Heart left ventricle (tissue), 16 donors: ENCODE results near the gene ENPP6. TPM values are rescaled to one million over a fixed set of nuclear protein-coding genes. Genes with fewer than 3 reads are reported as not detected.

Experiments used
- ATAC-seq, 4 donors: fragments of 200-7000 bp; cut with Tn5 transposase; one replicate each; pipeline ENCODE4 v1.9.1; 2020 to 2022; ENCODE audit warnings: moderate library complexity in 4 of 4, mild to moderate bottlenecking in 3 of 4, moderate number of reproducible peaks in 1 of 4
- DNase-seq, 5 donors: peaks; one replicate each; pipeline ENCODE4 v3.0.0-alpha.2; 2020
- H3K27ac ChIP-seq, 12 donors: fragments of 200-600 bp; sonication (generic) in 4 of 12; one replicate each; pipeline versions ENCODE4 v1.5.0 to v1.8.0; 2016 to 2022; ENCODE audit warnings: mild to moderate bottlenecking in 2 of 12
- H3K27me3 ChIP-seq, 9 donors: fragments of 200-600 bp; sonication (generic) in 2 of 9; one replicate each; pipeline versions ENCODE4 v1.5.1 to v1.8.0; 2016 to 2022; ENCODE audit warnings: mild to moderate bottlenecking in 3 of 9
- H3K36me3 ChIP-seq, 9 donors: fragments of 200-600 bp; sonication (generic) in 2 of 9; one replicate each; pipeline versions ENCODE4 v1.5.0 to v1.8.0; 2018 to 2022; ENCODE audit warnings: mild to moderate bottlenecking in 2 of 9
- H3K4me1 ChIP-seq, 12 donors: fragments of 200-600 bp; sonication (generic) in 4 of 12; one replicate each; pipeline versions ENCODE4 v1.5.0 to v1.8.0; 2016 to 2022; ENCODE audit warnings: mild to moderate bottlenecking in 3 of 12
- H3K4me3 ChIP-seq, 12 donors: fragments of 200-600 bp; sonication (generic) in 4 of 12; one replicate each; pipeline versions ENCODE4 v1.5.0 to v1.8.0; 2017 to 2022; ENCODE audit warnings: mild to moderate bottlenecking in 9 of 12, moderate library complexity in 4 of 12
- H3K9me3 ChIP-seq, 12 donors: fragments of 200-600 bp; sonication (generic) in 4 of 12; one replicate each; pipeline versions ENCODE4 v1.5.0 to v1.8.0; 2016 to 2022; ENCODE audit warnings: mild to moderate bottlenecking in 1 of 12
- POLR2A ChIP-seq, 2 donors: fragments of 450-650 bp; IDR thresholded peaks; one replicate each; pipeline ENCODE4 v1.6.1; 2017; ENCODE audit warnings: antibody characterized with exemption in 2 of 2, mild to moderate bottlenecking in 2 of 2, moderate library complexity in 2 of 2
- WGBS, 4 donors: extraction: QIAGEN DNeasy Blood & Tissue Kit in 2 of 4; methylation state at CpG; one replicate each; pipeline versions ENCODE4 v1.1.5 to v1.1.7; 2013 to 2018; 5-methylcytosine and 5-hydroxymethylcytosine counted together
- intact Hi-C, 10 donors: fragments of 100-400 bp; cut with DNase I; formaldehyde crosslinking; loops; one replicate each; pipeline versions ENCODE4 v1.11.1 to v1.14.2; 2022
- polyA plus RNA-seq, 2 donors: library from polyadenylated mRNA; stranded (reverse); fragments of 200-250 nt; gene quantifications; one replicate each; pipeline ENCODE4 v1.2.3, GENCODE V29; 2013
- total RNA-seq, 9 donors: library from RNA; depleted of rRNA in 2 of 9; stranded (reverse); fragments of >200 nt in 2 of 9; fragmentation: NEBNext Ultra II Directional in 3 of 9; extraction: Animal tissue kit (Norgen Biotek cat#: 25700) in 3 of 9; gene quantifications; one replicate each; pipeline versions ENCODE4 v1.1.0 to v1.2.4, GENCODE V29; 2016 to 2023
- TF ChIP-seq, protein P1 (sequence below), 12 donors: fragments of 200-600 bp; sonication (generic) in 4 of 12; IDR thresholded peaks; one replicate each; pipeline versions ENCODE4 v1.5.0 to v1.8.0; 2018 to 2022; ENCODE audit warnings: antibody characterized with exemption in 12 of 12, mild to moderate bottlenecking in 5 of 12
- donor health status: ischemic (EF 13 %, LVEDD 7.1; RV severe dilation, severe dysfunction).
- donor health status: healthy with polysubstance abuse.
- donor health status: DM: no; HTN: yes; CAD: no.
- donor health status: DM: no; HTN: no; CAD: no.
- donor health status: ischemic (EF 25% LVEDD 6.9; RV normal size, moderate dysfunction).
- donor health status: ischemic (EF 25% LVEDD 5.7; RV mildly dilated, moderate dysfunction).
- donor health status: healthy.
- donor health status: DM: yes; HTN: yes; CAD: no.
- donor health status: ischemic (EF 35%, LVEDD 5.7; RV mildly dilated, moderate dysfunction).
- donor health status: nonischemic (EF 11% LVEDD 7.7; RV severe dilation, severe dysfunction).
- donor health status: DM: yes; HTN: yes; CAD: no.
- donor health status: PGD.
- donor health status: ischemic (EF 29% LVEDD 5.4; RV normal size, mild dysfunction).
- donor health status: nonischemic (EF 23%, LVEDD 6.1; RV moderate dilation, normal function).

Gene ENPP6
- total and polyA plus RNA-seq, 11 donors = 0.03 to 0.35 (median 0.19) TPM; not detected in 2

DNA sequence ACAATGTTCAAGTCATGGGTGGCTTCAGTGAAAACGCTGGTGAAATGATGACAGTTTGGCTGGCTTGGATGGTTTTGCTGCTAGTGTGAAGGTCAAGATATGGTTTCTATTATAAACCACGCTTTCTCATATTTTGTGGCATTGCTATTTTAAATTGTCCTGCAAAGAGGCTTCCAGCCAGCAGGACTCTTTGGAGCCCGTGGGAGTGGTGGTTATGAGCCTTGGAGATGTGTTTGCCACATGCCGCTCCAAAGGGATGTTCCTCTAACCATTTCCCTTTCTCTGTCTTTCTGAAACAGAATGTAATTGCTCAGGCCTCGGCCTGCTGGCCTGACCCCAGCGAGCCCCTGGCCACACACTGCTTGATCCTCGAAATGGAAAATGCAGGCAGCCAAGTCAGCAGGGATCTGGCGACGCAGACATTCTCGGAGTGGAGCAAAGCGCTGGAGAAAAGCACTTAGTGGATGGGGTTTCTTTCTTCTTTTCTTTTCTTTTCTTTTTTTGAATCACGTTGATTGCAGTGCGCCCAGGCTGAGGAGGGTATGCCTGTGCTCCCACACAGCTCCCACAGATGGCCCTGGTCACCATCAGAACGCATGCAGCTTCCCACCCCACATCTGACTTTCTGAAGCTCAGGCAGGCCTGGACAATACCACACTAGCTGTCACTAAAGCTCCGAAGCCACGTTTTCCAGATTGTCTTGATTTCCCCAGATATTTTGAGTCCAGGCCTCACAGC, 114.0 kb downstream of the ENPP6 start:
- Histone ChIP-seq H3K27me3 (no peaks in the 10 kb centered on the region), H3K4me1 (peaks cover 0 to 30% (median 9%) of the 10 kb centered on the region in 12 donors), H3K36me3 (no peaks in the 10 kb centered on the region), H3K4me3 (peak overlapping the region in 1 of 12 donors; percentile 3), H3K27ac (peak overlapping the region in 3 of 12 donors; percentile 24 to 34 (median 24)), H3K9me3 (no peaks in the 10 kb centered on the region)
- intact Hi-C loops = loop anchor here in 7 of 10 donors (1.0 to 10.0 kb wide), 7 partner anchors 59 to 379 kb away; partner anchors contain the start of gene STOX2 (in 2 of the 7)
- ATAC-seq (peak; percentile 25 to 47 (median 33)), DNase-seq (peak in 1 of 5 donors; percentile 29)
- TF ChIP-seq, protein P1, sequence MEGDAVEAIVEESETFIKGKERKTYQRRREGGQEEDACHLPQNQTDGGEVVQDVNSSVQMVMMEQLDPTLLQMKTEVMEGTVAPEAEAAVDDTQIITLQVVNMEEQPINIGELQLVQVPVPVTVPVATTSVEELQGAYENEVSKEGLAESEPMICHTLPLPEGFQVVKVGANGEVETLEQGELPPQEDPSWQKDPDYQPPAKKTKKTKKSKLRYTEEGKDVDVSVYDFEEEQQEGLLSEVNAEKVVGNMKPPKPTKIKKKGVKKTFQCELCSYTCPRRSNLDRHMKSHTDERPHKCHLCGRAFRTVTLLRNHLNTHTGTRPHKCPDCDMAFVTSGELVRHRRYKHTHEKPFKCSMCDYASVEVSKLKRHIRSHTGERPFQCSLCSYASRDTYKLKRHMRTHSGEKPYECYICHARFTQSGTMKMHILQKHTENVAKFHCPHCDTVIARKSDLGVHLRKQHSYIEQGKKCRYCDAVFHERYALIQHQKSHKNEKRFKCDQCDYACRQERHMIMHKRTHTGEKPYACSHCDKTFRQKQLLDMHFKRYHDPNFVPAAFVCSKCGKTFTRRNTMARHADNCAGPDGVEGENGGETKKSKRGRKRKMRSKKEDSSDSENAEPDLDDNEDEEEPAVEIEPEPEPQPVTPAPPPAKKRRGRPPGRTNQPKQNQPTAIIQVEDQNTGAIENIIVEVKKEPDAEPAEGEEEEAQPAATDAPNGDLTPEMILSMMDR (IDR thresholded peaks at IDR 0.05) = no peak
- TF ChIP-seq POLR2A (IDR thresholded peaks at IDR 0.05) = no peak
- WGBS, 4 donors = 33 to 42% (median 38%) methylated on average over 16 of the region's 16 CpGs

DNA sequence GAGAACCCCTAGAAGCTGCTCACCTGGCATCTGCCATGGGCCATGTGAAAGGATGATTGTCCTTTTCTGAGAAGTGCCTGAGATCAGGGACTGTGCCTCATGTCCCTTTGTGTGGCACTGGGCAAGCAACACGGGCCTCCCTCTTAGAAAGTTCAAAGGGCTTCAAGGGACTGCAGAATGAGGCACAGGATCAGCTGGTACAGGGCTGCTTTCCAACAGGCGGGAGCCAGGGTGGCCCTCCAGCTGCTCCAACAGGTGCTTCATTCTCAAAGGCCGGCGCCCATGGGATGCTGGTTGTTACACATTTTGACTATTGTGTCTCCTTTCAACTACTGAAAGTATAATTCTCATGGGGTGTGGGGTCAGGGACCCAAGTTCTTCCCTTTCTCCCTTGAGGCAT, 114.7 kb downstream of the ENPP6 start:
- no peak for DNase-seq
- Histone ChIP-seq H3K27me3 (no peaks in the 10 kb centered on the region), H3K4me3 (no peak overlapping the region), H3K36me3 (no peaks in the 10 kb centered on the region), H3K27ac (no peak overlapping the region), H3K4me1 (peaks cover 0 to 30% (median 9%) of the 10 kb centered on the region in 12 donors), H3K9me3 (no peaks in the 10 kb centered on the region)
- WGBS, 4 donors = 79 to 94% (median 91%) methylated on average over 1 to 4 of the region's 4 CpGs
- intact Hi-C loops = loop anchor here in 7 of 10 donors (1.0 to 10.0 kb wide), 6 partner anchors 59 to 378 kb away; partner anchors contain the start of gene STOX2 (in 2 of the 7)
- TF ChIP-seq, protein P1 (IDR thresholded peaks at IDR 0.05) = no peak
- no peak for TF ChIP-seq POLR2A (IDR thresholded peaks at IDR 0.05)
- no peak for ATAC-seq

DNA sequence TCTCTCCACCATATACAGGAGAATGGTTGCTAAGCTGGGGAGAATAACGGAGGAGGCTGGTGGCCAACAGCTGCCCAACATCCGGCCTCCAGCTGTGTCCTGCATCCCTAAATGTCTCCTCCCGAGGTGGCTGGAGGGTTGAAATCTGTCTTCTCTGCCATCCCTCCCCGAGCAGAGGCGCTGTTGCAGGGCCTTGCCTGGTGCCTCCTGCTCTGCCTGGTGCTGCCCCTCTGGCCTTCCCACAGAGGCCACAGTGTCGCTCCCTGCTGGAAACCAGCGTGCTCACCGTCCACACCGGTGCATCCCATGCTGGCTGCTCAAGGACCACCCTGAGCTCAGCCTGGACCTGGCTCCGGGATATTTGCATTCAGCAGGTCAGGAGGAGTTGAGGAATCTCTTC, 115.2 kb downstream of the ENPP6 start:
- TF ChIP-seq, protein P1 (IDR thresholded peaks at IDR 0.05) = no peak
- TF ChIP-seq POLR2A (IDR thresholded peaks at IDR 0.05) = no peak
- H3K4me3 ChIP-seq = no peak overlapping the region
- peaks cover 0 to 30% (median 9%) of the 10 kb centered on the region in 12 donors for H3K4me1 ChIP-seq
- H3K27ac ChIP-seq = no peak overlapping the region
- H3K27me3 ChIP-seq = no peaks in the 10 kb centered on the region
- ATAC-seq = no peak
- no peaks in the 10 kb centered on the region for H3K9me3 ChIP-seq
- DNase-seq = no peak
- H3K36me3 ChIP-seq = no peaks in the 10 kb centered on the region
- intact Hi-C loops = loop anchor here in 7 of 10 donors (5.0 to 10.0 kb wide), 5 partner anchors 60 to 378 kb away; partner anchors contain the start of gene STOX2 (in 1 of the 7)
- WGBS, 4 donors = 90 to 98% (median 95%) methylated on average over 10 of the region's 10 CpGs

DNA sequence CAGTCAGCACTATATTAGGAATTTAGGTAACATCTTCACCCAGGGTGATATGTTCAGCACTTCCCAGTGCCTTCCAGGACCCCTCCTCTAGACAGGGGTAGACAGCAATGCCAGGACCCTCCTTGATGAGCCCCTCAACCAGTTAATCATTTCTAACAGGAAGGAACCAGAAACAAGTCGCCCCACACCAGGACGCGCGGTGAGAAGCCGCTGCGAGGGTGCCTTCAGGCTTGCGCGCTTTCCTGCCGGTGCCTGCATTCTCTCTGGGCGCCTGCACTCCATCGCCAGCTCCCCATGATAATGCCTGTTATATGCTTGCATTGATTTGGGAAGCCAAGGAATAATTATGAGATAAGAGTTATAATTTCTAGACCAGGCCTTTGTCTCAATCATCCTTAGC, 116.0 kb downstream of the ENPP6 start:
- peaks cover 0 to 33% (median 11%) of the 10 kb centered on the region in 12 donors for H3K4me1 ChIP-seq
- H3K27ac ChIP-seq = no peak overlapping the region
- intact Hi-C loops = loop anchor here in 8 of 10 donors (2.0 to 10.0 kb wide), 6 partner anchors 61 to 377 kb away; partner anchors contain the start of gene STOX2 (in 1 of the 8)
- DNase-seq = no peak
- H3K36me3 ChIP-seq = no peaks in the 10 kb centered on the region
- no peaks in the 10 kb centered on the region for H3K9me3 ChIP-seq
- no peaks in the 10 kb centered on the region for H3K27me3 ChIP-seq
- H3K4me3 ChIP-seq = no peak overlapping the region
- TF ChIP-seq POLR2A (IDR thresholded peaks at IDR 0.05) = no peak
- TF ChIP-seq, protein P1 (IDR thresholded peaks at IDR 0.05) = no peak
- no peak for ATAC-seq
- WGBS, 4 donors = 94 to 98% (median 96%) methylated on average over 10 to 11 of the region's 11 CpGs
